RKO (cell line): ENCODE data around the gene CASD1.
A peak's percentile ranks its signal among the peaks of the same experiment; 100 is the strongest.

Experiments used
- DNase-seq: peaks from one replicate; pipeline ENCODE4 v3.0.0-alpha.2; 2016; ENCODE audit warnings: low spot score

The CASD1 gene

DNA sequence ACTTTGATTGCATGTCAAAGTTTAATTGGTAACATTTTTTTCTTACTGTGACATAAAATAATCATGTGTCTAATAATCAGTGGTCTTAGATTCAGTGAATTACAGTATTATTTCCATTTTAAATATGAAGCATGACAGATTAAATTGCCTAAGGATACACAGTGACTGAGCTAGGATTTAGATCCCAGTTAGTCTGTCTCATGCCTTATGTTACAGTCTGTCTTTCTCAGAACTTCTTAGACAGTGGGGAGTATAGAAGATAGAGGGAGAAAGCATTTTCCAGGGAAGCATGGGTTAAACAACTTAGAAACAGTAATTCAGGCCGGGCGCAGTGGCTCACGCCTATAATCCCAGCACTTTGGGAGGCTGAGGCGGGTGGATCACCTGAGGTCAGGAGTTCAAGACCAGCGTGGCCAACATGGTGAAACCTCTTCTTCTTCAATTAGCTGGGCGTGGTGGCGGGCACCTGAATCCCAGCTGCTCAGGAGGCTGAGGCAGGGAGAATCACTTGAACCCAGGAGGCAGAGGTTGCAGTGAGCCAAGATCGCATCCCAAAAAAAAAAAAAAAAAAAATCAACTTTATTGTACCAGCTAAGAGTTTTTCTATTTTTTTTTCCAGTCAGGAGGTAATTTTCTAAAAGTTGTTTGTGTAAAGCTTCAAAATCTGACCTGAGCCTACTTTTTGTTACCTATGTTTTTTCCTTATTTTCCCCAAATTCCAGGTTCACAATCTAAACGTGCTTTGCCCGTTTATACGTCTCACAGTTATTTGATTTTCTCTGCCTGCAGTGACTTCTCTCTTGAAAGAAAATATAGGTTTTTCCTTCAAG, 3.3 kb downstream of the CASD1 start:
- no peak for DNase-seq

DNA sequence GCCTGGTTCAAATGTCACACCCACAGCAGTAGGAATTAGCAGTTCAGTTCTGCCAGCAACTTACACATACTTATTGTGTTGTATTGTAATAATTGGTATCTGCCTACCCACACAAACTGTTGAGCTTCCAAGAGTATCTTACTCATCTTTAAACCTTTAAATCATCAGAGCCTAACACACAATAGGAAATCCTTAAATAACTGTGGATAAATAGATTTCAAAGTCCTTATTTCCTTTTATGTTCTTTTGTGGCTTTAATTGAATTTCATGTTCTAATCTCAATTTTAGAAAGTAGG, 3.9 kb downstream of the CASD1 start:
- no peak for DNase-seq

DNA sequence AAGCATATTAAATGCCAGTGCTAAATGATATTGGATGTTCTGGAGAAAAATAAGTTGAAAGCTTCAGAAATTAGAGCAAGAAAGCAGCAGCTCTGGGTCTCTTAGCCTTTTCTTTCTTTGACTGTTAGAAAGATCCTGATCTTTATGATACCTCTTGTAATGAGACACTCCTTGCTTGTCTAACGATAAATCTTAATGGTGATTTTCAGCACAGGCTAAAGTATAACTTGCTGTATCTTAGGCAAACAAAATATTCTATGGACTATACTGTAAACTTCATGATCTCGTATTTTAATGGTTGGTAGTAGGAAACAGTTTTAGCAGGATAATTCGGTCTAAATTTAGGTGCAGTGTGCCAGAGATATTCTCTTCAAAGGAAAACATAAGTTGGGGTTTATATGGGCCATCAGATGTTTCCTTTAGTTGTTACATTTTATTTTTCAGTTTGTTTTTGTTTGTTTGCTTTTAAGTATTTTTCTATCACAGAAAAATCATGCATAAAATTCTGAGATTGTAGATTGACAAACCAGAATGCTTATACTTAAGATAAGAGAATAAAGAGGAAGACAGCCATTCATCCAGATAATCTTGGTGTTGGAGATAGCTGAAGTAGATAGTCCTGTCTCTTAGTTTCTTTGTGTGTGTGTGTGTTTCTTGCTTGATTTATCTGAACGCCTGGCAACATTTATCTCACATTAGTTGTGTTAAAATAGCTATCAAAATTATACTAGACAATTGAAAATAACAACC, 4.7 kb downstream of the CASD1 start:
- no peak for DNase-seq

DNA sequence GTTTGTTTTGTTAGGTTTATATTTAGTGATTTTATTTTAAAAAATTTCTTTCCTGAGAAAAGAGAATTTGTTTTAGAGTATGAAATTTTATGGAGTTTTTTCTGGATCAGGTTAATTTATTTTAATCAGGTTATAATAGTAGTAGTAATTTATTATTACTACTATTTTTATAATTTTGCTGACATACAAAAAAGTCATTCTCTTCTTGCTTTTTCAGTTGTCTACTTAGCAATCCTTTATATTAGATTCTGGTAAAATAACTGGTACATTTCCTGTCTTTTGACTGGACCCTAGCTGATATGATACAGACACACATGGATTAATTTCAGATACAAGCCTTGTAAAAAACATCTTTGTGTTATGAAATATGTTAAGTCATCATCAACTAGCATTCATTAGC, 5.3 kb downstream of the CASD1 start:
- DNase-seq = no peak

DNA sequence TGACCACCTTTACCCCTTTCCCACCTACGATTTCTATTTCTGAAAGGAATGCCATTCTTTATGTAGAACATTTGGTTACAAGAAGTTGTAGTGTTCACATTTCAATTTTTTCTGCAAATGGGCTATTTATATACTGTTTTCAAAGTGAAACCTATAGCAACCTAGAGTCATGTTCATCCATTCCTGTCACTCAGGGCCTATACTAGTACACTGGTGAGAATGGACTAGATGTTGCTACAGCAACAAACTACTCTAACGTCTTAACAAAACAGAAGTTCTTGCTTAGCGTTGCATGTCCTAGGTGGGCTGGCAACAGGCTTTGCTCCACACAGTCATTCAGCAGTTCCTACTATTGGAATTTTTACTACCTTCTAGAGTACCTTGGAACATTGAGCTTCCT, 16.3 kb downstream of the CASD1 start:
- DNase-seq = no peak

DNA sequence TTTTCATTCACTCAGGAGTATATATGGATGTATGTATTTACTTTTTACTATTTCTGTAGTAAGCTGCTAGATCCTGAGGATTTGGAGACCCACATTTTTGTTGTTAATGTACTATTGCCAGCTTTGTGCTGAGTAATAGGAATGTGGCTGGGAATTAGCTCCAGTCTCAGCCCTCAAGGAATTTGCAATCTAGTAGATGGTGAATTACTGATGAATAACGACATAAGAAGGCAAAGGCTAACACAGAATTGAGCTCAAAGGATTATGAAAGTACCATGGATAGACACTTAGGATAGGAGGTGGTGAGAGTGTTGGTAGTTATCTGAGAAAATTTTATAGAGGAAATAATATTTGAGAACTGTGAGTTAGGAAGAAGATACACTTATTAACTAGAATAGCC, 19.9 kb downstream of the CASD1 start:
- DNase-seq = no peak

DNA sequence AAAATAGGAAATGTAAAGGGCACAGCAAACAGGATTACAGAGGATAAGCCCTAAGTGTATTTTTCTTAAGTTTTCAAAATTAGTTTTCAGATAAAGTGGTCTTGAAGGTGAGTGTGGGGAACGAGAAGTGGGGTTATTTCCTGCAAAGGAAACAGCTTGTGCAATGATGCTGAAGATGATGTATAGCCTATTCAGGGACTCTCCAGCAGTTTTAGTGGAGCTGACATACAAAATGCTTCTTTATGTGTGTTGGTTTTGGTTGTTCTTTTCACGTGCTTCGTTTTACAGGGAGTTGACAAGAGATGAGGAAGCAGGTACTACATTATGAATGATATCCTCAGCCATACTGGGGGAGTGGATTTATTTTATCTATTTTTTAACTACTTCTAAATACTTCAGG, 20.5 kb downstream of the CASD1 start:
- no peak for DNase-seq

DNA sequence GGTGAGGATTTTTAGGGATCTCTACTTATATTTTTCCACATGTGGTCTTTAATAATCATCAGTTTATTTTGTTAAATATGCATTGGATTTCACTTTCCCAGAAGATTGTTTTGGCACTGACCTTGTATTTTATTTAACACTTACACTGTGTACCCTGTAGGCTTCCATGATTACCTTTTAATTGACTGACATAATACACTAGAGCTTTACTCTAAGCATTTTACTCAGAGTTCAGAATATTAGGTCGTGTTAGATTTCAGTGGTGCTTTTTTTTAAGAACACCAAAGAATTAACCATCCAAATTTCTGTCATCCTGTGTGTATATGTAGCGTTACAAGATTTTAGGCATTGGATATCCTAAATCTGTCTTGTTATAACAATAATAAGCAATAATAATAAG, 23.1 kb downstream of the CASD1 start:
- DNase-seq = no peak

DNA sequence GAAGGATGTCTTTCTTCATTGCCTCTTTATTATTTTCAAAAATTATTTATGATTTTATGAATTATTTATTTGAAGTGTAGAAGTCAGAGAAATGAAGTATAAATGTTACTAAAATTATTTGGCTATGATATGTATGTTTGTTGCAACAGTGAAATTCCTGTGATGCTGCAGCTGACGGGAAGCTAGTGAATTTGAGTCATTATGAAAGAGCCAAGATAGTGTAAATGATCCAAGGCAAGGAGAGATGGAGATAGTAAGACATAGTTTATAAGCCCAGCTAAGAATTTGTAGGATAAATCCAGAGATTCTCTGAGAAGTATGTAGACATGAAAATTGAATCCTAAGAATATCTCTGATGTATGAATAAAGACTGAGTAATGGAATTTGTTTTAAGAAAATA, 30.8 kb downstream of the CASD1 start:
- no peak for DNase-seq

DNA sequence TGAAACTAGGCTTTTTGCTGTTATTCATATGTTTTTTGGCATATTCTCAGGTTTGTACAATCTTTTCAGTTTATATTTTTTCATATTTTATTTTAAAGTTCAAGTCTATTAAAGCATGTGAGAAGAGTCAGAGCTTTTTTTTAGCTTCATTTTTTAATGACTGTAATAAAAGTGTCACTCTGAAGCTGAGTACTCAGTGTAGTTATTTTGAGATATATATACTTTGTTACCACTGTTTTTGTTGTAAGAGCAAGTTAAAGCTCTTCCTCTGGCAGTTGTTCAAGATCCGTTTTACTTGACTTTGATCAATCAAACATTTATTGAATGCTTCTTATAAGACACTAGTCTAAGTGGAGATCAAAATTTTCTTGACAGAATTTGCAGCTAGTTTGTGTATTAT, 37.5 kb downstream of the CASD1 start:
- no peak for DNase-seq

DNA sequence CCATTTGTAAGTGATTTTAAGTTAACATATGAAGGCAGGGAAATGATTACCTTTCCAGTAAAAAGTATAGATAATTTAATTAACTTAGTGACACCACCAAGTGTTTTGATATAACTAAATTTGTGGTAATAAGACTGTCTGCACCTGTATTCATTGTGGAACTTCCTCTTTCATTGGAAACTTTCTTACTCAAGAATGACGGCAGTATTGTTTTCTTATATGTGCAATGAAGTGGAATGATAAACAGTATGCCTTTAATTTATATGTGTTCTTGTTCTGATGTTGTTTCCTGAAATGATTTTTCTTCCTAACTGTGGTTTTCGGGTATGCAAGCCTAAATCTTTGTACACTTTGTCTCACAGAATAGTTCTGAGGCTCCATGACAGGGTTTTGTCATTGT, 46.4 kb downstream of the CASD1 start:
- no peak for DNase-seq

DNA sequence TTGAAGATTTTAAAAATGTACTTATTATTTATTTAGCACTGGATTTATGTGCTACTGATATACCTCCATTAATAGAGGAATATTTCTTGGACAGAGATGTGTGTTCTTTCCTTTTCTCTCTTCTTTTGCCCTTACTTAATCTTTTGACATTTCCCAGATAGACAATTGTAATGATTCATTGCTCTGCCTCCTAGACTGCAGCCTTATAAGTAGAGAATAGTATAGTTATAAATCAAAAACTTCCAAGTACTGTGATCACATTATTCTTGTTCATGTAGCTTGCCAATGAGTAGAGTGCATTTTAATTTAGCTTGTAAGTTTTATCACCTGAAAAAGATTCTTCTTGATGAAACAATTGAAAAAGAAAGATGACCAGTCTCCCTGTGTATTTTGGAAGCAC, 47.6 kb downstream of the CASD1 start:
- DNase-seq = no peak

DNA sequence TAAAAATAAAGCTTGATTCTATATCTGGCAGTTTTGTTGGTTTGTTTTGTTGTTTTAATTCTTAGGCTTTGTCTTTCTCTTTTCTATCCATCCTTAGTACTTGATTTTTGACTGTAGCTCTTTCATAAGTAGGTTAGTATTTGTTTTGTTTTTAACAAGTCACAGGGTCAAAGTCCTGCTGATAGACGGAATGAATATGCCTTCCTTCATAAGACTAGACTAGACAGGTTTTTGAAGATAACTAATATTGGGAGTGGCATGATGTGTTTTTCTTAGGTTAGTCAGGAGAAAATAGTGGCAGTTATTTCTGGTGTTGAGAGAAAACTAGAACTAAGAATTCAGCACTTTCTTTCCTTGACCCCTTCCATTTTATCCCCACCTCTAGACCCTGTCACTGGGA, 50.4 kb downstream of the CASD1 start:
- DNase-seq = no peak

DNA sequence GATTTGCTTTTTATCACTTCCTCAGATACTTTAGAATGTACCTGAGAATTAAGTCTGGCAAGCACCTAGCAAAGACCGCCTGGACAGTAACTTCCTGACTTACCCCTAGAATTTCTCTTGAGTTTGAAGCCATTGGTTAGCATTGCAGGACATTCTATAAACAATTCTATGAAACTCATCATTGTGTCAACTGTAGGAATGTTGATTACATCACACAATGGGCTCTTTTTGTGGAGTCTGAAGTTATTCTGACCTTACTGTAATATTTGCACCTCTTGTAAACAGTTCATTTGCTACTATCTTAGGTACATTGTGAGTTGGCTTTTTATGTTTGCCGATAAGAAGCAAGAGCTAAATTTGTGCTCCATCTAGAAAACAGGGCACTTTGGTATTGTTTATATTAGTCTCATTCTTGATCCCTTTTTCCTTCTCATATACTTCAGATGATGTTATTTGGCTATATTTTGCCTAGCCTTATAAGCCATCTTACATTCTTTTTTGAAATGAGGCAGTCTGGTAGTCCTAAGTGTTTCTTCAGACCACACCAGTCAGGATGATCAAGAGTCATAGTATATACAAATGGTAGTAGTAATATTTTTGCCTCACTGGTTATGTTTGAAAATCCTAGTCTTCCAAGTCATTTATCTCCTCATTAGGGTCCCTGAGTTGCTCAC, 52.4 kb downstream of the CASD1 start:
- peak; percentile 7 for DNase-seq

DNA sequence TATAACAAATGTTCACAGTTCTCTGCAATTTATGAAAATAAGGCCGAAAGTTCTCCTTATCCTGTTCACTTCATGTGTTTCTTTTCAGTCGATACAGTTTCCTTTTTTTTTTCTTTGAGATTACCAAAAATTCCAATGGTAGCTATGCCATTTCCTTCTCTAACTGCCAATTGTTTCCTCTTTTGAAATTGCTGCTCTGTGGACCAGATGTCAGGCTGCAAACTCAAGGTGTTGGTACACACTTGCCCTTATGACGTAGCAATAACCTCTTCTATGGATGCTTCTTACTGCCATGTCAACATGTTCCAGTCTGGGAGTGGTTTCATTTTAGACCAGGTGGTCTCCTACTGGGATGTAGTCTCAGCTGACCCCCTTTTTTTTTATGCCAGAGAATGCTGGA, 52.9 kb downstream of the CASD1 start:
- no peak for DNase-seq

DNA sequence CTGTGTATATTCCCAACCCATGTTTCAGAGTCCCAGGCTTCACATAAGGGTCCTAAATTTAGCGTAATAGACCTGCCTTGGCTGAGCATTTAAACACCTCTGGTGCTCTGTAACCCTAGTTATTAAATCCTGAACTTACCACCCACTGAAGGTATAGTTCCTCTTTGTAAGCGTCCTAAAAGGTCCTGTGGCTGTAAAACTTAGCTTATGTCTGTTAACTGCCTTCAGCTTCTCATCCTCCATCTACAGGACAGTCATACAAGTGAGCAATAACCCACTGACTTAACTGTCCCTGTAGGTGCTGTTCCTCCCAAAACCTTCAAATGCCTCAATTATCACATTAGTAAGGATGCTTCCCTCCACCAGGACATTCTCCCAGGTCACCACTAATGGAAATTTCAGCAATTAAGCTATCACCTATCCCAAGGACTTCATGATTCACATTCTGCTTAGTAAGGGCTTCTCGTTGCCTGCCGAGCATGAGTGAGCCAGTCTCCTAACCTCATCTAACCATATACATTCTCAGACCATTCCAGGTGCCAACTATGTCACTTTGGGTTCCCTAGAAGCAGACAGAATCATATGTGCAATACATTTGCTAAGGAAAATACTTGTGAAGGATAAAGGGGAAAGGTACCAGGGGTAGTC, 55.8 kb downstream of the CASD1 start:
- DNase-seq = no peak

DNA sequence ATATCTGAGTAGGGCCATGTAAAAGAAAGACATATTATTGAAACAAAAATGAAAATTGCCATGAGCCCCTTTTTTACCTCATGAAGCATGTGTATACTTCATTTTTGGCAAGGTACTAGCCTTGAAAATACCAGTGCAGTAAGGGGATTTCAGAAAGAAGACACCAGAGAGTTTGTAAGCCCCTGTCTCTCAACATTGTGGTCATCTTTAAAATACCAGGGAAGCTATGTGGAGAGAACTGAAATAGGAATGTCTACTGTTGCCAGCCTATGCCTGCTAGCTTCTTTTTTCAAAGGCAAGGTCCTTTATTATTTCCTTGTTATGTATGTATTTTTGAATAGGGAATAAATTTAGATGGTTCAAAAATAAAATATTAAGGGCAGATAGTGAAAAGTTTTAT, 57.8 kb downstream of the CASD1 start:
- no peak for DNase-seq

DNA sequence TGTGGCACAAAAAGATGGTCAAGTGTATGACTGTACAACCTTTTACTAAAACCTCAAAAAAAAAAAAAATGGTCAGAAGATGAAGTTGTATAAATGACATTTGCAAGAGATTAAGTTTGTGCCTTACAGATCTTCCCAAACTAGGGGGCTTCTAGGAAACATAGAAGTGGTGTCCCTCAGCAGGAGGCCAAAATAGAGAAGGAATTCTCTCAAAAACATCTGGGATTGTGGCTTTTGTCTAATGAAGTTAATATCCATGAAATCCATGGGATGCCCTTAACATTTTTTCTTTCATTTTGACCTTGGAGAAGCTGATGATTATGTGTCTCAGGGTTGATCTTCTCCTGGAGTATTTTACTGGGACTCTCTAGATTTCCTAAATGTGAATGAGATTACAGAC, 62.2 kb downstream of the CASD1 start:
- DNase-seq = no peak

DNA sequence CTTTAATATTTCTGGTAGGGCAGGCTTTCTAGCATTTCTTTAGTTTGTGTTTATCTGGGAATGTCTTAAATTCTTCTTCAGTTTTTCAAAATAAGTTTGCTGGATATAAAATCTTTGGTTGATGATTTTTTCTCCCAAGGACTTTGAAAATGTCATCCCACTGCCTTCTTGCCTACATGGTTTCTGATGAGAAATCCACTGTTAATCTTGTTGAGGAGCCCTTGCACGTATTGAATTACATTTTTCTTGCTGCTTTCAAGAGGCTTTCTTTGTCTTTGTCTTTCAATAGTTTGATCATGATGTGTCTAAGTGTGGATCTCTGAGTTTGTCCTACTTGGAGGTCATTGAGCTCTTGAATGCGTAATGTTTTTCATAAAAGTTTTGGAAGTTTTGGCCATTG, 66.0 kb downstream of the CASD1 start:
- no peak for DNase-seq

DNA sequence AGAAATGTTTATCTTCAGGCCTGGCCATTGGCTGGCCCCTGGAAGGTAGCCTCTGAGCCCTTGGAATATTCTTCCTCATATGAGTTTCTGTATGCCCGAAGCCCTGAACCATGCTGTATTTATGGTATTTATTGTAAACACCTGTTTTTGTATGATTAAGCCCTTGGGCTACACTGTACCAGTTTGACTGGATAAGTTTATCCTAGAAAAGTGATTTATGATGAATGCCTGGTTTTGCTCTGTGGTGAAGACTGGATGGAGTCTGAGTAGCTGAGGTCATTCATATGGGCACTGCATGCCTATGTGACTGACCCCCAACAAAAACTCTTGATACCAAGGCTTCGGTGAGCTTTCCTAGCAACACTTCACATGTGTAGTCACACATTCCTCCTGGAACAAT, 66.7 kb downstream of the CASD1 start:
- DNase-seq = no peak

DNA sequence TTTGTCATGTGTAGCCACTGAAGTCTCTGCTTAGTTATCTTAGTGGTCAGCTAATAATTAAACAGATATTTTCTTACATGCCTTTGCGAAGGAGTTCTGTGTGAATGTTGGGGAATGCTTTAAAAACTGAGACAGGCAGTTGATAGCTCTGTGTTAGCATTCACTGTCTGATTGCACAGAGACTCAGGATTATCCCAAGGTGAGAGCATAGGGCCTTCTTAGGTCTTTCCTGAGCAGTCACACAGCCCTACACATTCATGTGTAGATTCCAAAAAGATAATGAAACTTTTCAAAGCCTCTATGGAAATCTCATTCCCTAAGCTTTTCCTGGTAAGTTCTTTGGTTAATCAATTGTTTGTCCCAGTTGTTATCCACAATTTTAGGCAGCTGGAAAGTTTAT, 67.7 kb downstream of the CASD1 start:
- no peak for DNase-seq

DNA sequence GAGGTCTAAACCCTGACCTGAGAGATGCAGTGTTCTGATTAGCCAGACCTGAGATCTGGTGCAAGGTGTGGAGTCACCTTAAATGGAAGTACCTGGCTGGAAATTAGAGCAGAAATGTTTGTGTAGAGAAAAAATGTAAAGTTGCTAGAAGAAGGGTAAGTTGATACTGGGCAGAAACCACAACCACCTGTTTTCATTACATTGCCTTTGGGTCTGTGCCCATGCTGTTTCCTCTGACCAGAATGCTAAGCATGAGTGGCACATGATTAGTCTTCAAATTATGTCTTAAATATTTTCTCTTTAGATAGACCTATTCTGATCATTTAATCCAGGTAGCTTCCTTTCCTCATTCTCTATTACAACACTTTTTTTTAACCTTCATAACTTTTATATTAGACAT, 69.0 kb downstream of the CASD1 start:
- no peak for DNase-seq

DNA sequence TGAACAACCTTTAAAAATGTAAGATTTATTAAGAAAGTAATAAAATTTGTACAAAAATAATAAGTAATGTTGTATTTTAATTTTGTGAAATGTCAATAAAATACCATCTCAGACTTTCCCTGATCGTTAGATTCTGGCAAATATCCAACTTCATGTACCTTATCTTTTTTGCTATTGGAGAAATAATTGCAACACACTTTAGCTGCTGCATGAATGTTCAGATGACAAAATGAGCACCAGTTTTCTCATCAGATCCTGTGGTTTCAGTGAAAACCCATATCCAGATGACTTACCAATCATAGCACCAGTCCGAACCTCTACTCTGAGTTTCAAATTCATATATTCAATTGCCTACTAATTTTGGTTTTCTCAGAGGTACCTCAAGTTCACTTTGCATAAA, 69.9 kb downstream of the CASD1 start:
- no peak for DNase-seq
